Coronary artery (tissue), 2 donors: ENCODE data around the gene NUP214.

Experiments used
- DNase-seq: peaks from one replicate; pipeline ENCODE4 v3.0.0-alpha.2; 2017; ENCODE audit warnings: low spot score
- H3K27ac ChIP-seq, 2 donors: fragments of 200-600 bp; sonication (generic); one replicate each; pipeline ENCODE4 v1.5.1; 2016 to 2019
- H3K4me3 ChIP-seq: fragments of 200-600 bp; sonication (generic); 2 replicates; pipeline ENCODE4 v1.5.1; 2016; ENCODE audit warnings: mild to moderate bottlenecking, moderate library complexity
- CTCF ChIP-seq: fragments of 200-600 bp; sonication (generic); IDR thresholded peaks from one replicate; pipeline ENCODE4 v1.5.1; 2019; ENCODE audit warnings: antibody characterized with exemption

NUP214 gene

GRCh38 chr9:131084661-131085369 is 40.6 kb upstream of the NUP214 start:
- Histone ChIP-seq H3K4me3 (no peak overlapping the region), H3K27ac (no peak overlapping the region)
- no peak for TF ChIP-seq CTCF
- DNase-seq: no peak

- TF ChIP-seq CTCF: no peak
- DNase-seq: no peak
- no peak overlapping the region for H3K27ac ChIP-seq
These were observed 39.8 kb upstream of the NUP214 start for GRCh38 chr9:131085370-131086122.

DNA sequence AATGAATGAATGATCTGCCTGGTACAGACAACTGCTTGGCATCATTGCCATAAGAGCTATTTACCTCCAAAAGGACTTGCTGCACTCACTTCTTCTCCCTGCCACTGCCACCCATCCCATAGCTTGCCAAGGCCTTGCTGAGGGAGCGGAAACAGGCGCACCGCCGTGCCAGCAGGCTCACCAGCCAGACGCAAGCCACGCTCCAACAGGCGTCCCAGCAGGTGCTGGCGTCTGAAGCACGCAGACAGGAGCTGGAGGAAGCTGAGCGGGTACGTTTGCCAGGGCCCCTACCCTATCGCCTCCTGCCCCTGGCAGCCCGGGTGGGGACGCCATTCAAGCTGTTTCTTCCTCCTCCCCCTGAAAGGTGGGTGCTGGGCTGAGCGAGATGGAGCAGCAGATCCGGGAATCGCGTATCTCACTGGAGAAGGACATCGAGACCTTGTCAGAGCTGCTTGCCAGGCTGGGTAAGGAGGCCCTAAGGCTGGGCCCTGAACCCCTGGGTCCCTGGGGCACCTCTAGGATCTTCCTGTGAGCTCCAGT is 38.0 kb upstream of the NUP214 start:
- no peak for DNase-seq
- no peak for TF ChIP-seq CTCF
- Histone ChIP-seq H3K4me3 (no peak overlapping the region), H3K27ac (no peak overlapping the region)

More at GRCh38 chr9:131085370-131086122, 39.8 kb upstream of the NUP214 start:
- H3K4me3 ChIP-seq: no peak overlapping the region

DNA sequence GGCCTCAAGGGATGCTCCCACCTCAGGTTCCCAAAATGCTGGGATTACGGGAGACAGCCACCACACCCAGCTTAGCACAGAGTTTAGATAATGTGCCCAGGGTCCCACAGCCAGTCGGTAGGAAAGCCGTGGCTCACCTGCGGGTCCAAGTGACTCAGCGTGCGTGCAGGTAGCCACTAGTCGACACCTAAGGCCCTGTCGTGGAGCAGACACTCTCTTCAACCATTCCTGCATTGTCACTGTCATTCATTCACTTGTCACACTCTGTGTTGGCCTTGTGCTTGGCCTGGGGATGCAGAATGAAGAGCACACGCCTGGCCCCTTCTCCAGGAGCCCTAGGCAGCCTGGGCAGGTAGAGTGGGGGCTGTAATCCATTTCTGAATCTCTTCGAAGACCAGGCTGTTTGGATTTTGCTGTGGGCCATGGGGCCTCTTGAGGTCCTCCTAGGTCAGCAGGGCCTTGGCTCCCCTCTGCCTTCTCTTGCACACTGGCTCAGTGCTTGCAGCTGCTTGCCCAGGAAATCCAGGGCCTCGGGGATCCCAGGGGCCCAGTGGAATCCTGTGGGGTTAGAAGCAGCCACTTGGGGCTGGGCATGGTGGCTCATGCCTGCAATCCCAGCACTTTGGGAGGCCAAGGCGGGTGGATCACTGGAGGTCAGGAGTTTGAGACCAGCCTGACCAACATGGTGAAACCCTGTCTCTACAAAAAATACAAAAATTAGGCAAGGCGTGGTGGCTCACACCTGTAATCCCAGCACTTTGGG is 35.2 kb upstream of the NUP214 start:
- H3K4me3 ChIP-seq: no peak overlapping the region
- DNase-seq: no peak
- TF ChIP-seq CTCF: no peak
- H3K27ac ChIP-seq: no peak overlapping the region

GRCh38 chr9:131091352-131091992 is 33.9 kb upstream of the NUP214 start:
- no peak overlapping the region for H3K4me3 ChIP-seq
- H3K27ac ChIP-seq: no peak overlapping the region
- DNase-seq: no peak
- TF ChIP-seq CTCF: no peak

DNA sequence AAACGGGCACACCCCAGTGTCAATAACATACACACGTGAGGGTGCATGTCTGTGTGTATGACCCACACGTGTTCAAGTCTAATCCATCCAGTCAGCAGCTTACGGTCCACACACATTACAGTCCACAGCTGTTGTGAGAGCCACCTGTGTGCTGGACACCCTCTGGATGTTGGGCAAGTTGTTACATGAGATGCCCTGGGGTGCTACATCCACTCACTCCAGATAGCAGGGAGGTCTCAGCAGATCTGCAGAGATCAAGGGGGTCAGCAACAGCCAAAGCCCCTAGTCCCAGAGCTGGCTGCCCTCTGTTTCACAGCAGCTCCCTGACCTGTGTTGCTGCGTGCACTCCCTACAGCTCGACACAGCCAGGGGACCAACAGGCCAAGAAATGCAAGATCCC is 33.4 kb upstream of the NUP214 start:
- no peak for TF ChIP-seq CTCF
- Histone ChIP-seq H3K4me3 (no peak overlapping the region), H3K27ac (no peak overlapping the region)
- no peak for DNase-seq
